PC-3 (cell line): ENCODE results near the gene STK11IP. TPM values are rescaled to one million over a fixed set of nuclear protein-coding genes. Genes with fewer than 3 reads are reported as not detected.

Source experiments
- ATAC-seq: fragments of 200-7000 bp; cut with Tn5 transposase; 2 replicates; pipeline ENCODE4 v1.9.1; 2020; ENCODE audit warnings: mild to moderate bottlenecking, moderate library complexity
- BruUV-seq: library from RNA; stranded (reverse); fragments of 400-500 nt; replicated peaks from 2 replicates; lab custom pipeline; 2021; lab: Mats Ljungman, UMichigan
- CTCF ChIA-PET: fragments of 300-600 bp; sonication (Branson Sonifier 250); formaldehyde crosslinking; loops from one replicate; lab custom pipeline; 2022; ENCODE audit warnings: antibody characterized with exemption; lab: Charles Lee
- POLR2A ChIA-PET: fragments of 300-600 bp; sonication (Branson Sonifier 250); formaldehyde crosslinking; loops from one replicate; lab custom pipeline; 2022; ENCODE audit warnings: antibody characterized with exemption; ENCODE audit not compliant: unreplicated experiment; lab: Charles Lee
- DNase-seq: peaks from one replicate; pipeline ENCODE4 v3.0.0-alpha.2; 2015
- H2AFZ ChIP-seq: fragments of 300-600 bp; sonication (generic); 2 replicates; pipeline ENCODE4 v1.6.0; 2016; ENCODE audit warnings: antibody characterized with exemption, low read length
- H3F3A ChIP-seq: fragments of 300-600 bp; sonication (generic); one replicate; pipeline ENCODE4 v1.6.0; 2017; ENCODE audit warnings: antibody characterized with exemption, low read length, control low read depth, mild to moderate bottlenecking; ENCODE audit not compliant: unreplicated experiment
- H3K27ac ChIP-seq: fragments of 300-600 bp; sonication (generic); 2 replicates; pipeline ENCODE4 v1.5.1; 2016; ENCODE audit warnings: mild to moderate bottlenecking, low read length
- H3K27me3 ChIP-seq: fragments of 300-600 bp; sonication (generic); 2 replicates; pipeline ENCODE4 v1.6.1; 2016; ENCODE audit warnings: low read length, mixed read lengths
- H3K36me3 ChIP-seq: fragments of 300-600 bp; sonication (generic); 2 replicates; pipeline ENCODE4 v1.6.1; 2016; ENCODE audit warnings: low read depth, mixed run types, low read length, mixed read lengths
- H3K4me1 ChIP-seq: fragments of 300-600 bp; sonication (generic); 2 replicates; pipeline ENCODE4 v1.5.1; 2016; ENCODE audit warnings: low read length; ENCODE audit not compliant: insufficient read depth
- H3K4me2 ChIP-seq: fragments of 300-600 bp; sonication (generic); 2 replicates; pipeline ENCODE4 v1.6.0; 2016; ENCODE audit warnings: low read length
- H3K4me3 ChIP-seq: fragments of 300-600 bp; sonication (generic); 2 replicates; pipeline ENCODE4 v1.5.1; 2016; ENCODE audit warnings: mild to moderate bottlenecking, low read length, mixed read lengths
- H3K79me2 ChIP-seq: fragments of 300-600 bp; sonication (generic); 2 replicates; pipeline ENCODE4 v1.6.1; 2017; ENCODE audit warnings: low read length, mixed read lengths
- H3K9ac ChIP-seq: fragments of 300-600 bp; sonication (generic); 2 replicates; pipeline ENCODE4 v1.6.0; 2016; ENCODE audit warnings: mild to moderate bottlenecking, low read length
- H3K9me2 ChIP-seq: fragments of 300-600 bp; sonication (generic); replicated peaks from 2 replicates; pipeline ENCODE4 v1.6.1; 2016; ENCODE audit warnings: mixed run types, low read length, mixed read lengths
- H3K9me3 ChIP-seq: fragments of 300-600 bp; sonication (generic); 2 replicates; pipeline ENCODE4 v1.6.1; 2016; ENCODE audit warnings: low read length, mixed read lengths
- H4K20me1 ChIP-seq: fragments of 300-600 bp; sonication (generic); 2 replicates; pipeline ENCODE4 v1.6.1; 2016; ENCODE audit warnings: low read length, mixed read lengths
- CTCF ChIP-seq: fragments of 300-600 bp; sonication (generic); conservative IDR thresholded peaks from 2 replicates; pipeline ENCODE4 v1.5.1; 2017; ENCODE audit warnings: antibody characterized with exemption, low read depth, mild to moderate bottlenecking, low read length
- EZH2 ChIP-seq: fragments of 300-600 bp; sonication (generic); IDR thresholded peaks from one replicate; pipeline ENCODE4 v1.6.1; 2017; ENCODE audit warnings: antibody characterized with exemption, mild to moderate bottlenecking, low read length; ENCODE audit not compliant: unreplicated experiment
- EZH2phosphoT487 ChIP-seq: fragments of 300-600 bp; sonication (generic); IDR thresholded peaks from 2 replicates; pipeline ENCODE4 v1.6.1; 2018; ENCODE audit warnings: mild to moderate bottlenecking, antibody characterized with exemption, low read length, borderline replicate concordance
- intact Hi-C: fragments of 100-400 bp; cut with micrococcal nuclease; formaldehyde crosslinking; loops from 2 replicates; pipeline ENCODE4 v1.9.0; 2023
- total RNA-seq: library from RNA; depleted of rRNA; stranded (reverse); fragments of >200 nt; gene quantifications from 2 replicates; pipeline ENCODE4 v1.2.3, GENCODE V29; 2014

Gene STK11IP
- total RNA-seq, 1 experiment from 2014 or later: 17.7 TPM

- peaks cover 7% of the 10 kb centered on the region for H3K79me2 ChIP-seq
- peaks cover 5% of the 10 kb centered on the region; the same call in 1 of the 2 replicates for H3K4me1 ChIP-seq
- no peaks in the 10 kb centered on the region for H3K9me2 ChIP-seq
- no peaks in the 10 kb centered on the region for H4K20me1 ChIP-seq
- no TSS peak for BruUV-seq
- no peaks in the 10 kb centered on the region for H3K9me3 ChIP-seq
- no peak overlapping the region for H3K9ac ChIP-seq
- no peaks in the 10 kb centered on the region for H3K27me3 ChIP-seq
- no peak for DNase-seq
- H3K27ac ChIP-seq: no peak overlapping the region
- intact Hi-C loops: no loop called here
- H2AFZ ChIP-seq: no peak overlapping the region
- TF ChIP-seq EZH2phosphoT487 (no peak), EZH2 (no peak), CTCF (no peak)
- POLR2A ChIA-PET: no interaction called here
- no peak for ATAC-seq
- CTCF ChIA-PET: no interaction called here
- no peak overlapping the region for H3K4me3 ChIP-seq
- no peaks in the 10 kb centered on the region for H3F3A ChIP-seq
- no peak overlapping the region for H3K4me2 ChIP-seq
- no peaks in the 10 kb centered on the region for H3K36me3 ChIP-seq
These were observed 32.5 kb downstream of the STK11IP start for GRCh38 chr2:219629976-219630695.

- Histone ChIP-seq H3F3A (no peaks in the 10 kb centered on the region), H3K36me3 (no peaks in the 10 kb centered on the region), H3K9me3 (no peaks in the 10 kb centered on the region), H3K79me2 (peaks cover 7% of the 10 kb centered on the region), H3K27me3 (no peaks in the 10 kb centered on the region), H3K4me2 (no peak overlapping the region), H2AFZ (no peak overlapping the region), H3K27ac (no peak overlapping the region), H4K20me1 (no peaks in the 10 kb centered on the region), H3K4me1 (peaks cover 5% of the 10 kb centered on the region; the same call in 1 of the 2 replicates), H3K9me2 (no peaks in the 10 kb centered on the region), H3K4me3 (no peak overlapping the region), H3K9ac (no peak overlapping the region)
- ATAC-seq: no peak
- no peak for DNase-seq
- ChIA-PET POLR2A (no interaction called here), CTCF (no interaction called here)
- intact Hi-C loops: no loop called here
- no TSS peak for BruUV-seq
- TF ChIP-seq EZH2 (no peak), EZH2phosphoT487 (no peak), CTCF (no peak)
These were observed 33.2 kb downstream of the STK11IP start for GRCh38 chr2:219630770-219631405.

GRCh38 chr2:219631406-219631891 is 33.8 kb downstream of the STK11IP start:
- intact Hi-C loops: no loop called here
- no TSS peak for BruUV-seq
- no peak overlapping the region for H3K27ac ChIP-seq
- H3K4me1 ChIP-seq: peaks cover 5% of the 10 kb centered on the region; the same call in 1 of the 2 replicates
- H2AFZ ChIP-seq: no peak overlapping the region
- DNase-seq (no peak), ATAC-seq (no peak)
- no peak overlapping the region for H3K4me2 ChIP-seq
- no peaks in the 10 kb centered on the region for H3F3A ChIP-seq
- H4K20me1 ChIP-seq: no peaks in the 10 kb centered on the region
- no peak for TF ChIP-seq EZH2phosphoT487
- no peak for TF ChIP-seq EZH2
- TF ChIP-seq CTCF: no peak
- no peaks in the 10 kb centered on the region for H3K9me3 ChIP-seq
- H3K9me2 ChIP-seq: no peaks in the 10 kb centered on the region
- no peaks in the 10 kb centered on the region for H3K36me3 ChIP-seq
- no peaks in the 10 kb centered on the region for H3K27me3 ChIP-seq
- peaks cover 7% of the 10 kb centered on the region for H3K79me2 ChIP-seq
- no peak overlapping the region for H3K4me3 ChIP-seq
- H3K9ac ChIP-seq: no peak overlapping the region
- POLR2A ChIA-PET: no interaction called here
- CTCF ChIA-PET: no interaction called here
